Effector CD8-positive, alpha-beta T cell (primary cell): ENCODE measurements around the gene DNAAF8.

ENCODE experiments used
- DNase-seq: peaks from one replicate; lab custom pipeline; 2025; lab: John Stamatoyannopoulos, UW

The DNAAF8 gene

DNA sequence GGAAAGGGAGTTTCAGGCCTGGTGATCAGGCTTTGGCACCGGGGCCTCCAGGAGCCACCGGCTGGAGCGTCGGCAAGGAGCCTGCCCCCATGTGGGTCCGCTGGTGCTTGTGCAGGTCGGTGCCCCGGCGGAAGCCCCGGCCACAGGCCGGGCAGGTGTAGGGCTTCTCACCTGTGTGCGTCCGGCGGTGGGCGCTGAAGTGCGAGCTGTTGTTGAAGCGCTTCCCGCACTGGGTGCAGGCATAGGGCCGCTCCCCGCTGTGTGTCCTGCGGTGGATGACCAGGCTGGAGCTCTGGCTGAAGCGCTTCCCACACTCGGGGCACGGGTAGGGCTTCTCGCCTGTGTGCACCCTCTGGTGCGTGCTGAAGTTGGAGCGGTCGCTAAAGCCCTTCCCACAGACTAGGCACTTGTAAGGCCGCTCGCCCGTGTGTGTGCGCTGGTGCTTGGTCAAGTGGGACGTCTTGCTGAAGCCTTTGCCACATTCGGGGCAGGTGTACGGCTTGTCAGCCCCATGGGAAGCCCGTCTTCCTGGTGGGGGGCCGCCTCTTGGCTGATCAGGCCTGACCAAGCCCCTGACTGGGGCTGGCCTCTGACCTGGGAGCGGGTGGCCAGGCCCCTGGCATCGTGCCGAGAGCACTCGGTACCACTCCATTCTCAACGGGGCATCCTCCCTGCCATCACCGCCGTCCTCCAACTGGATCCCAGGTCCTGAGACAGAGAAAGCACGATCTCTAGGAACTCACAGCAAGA, 18.2 kb downstream of the DNAAF8 start:
- DNase-seq = no peak

DNA sequence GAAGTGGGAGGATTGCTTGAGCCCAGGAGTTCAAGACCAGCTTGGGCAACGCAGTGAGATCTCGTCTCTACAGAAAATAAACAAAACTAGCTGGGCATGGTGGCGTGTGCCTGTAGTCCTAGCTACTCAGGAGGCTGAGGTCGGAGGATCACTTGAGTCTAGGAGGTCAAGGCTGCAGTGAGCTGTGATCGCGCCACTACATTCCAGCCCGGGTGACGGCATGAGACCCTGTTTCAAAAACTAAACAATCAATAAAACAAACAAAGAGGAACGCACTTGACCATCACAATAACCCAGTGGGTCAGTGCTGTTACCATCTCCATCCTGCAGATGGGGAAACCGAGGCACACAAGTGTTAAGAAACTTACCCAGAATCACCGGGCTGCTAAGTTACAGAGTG, 18.9 kb downstream of the DNAAF8 start:
- no peak for DNase-seq

DNA sequence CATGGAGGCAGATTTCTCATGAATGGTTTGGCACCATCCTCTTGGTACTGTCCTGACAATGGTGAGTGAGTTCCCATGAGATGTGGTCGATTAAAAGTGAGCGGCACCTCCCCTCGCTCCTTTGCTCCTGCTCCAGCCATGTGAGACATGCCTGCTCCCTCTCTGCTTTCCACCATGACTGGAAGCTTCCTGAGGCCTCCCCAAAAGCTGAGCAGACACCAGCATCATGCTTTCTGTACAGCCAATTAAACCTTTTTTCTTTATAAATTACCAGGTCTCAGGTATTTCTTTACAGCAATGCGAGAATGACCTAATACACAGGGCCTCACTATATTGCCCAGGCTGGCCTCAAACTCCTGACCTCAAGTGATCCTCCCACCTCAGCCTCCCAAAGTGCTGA, 20.5 kb downstream of the DNAAF8 start:
- DNase-seq = no peak

DNA sequence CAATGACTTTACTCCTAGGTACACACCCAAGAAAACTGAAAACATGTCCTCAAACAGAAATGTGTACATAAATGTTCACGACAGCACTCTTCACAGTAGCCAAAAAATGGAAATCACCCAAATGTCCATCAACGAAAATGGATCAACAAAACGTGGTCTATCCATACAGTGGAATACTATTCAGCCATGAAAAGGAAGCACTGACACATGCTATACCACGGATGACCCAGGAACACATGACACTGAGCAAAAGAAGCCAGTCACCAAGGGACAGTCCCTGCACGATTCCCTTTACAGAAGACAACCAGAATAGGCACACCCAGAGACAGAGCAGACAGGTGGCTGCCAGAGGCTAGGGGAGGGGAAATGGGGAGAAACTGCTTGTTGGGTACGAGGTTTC, 21.4 kb downstream of the DNAAF8 start:
- DNase-seq = no peak

GRCh38 chr16:4760221-4760910, 26.0 kb downstream of the DNAAF8 start:
- no peak for DNase-seq

- DNase-seq = no peak
Measured at GRCh38 chr16:4762205-4762604, 27.9 kb downstream of the DNAAF8 start.

DNA sequence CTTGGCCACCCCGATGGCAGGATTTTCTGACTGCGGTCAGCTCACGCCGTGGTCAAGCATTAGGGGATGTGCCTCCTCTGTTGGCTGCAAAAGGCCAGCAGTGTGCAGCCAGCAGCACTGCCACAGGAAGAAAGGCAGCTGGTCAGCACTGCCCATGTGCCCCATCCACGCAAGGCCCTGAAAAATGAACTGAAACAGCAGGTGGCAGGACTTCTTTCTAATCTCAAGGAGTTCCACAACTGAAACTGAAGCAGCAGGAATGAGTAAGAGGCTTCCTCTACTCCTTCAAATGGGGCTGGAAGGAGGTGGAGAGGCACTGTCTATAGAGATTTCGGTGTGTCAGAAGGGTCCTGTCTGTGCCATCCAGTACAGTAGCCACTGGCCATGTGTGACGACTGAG, 29.5 kb downstream of the DNAAF8 start:
- no peak for DNase-seq

GRCh38 chr16:4765511-4766474, 31.5 kb downstream of the DNAAF8 start:
- DNase-seq = no peak

- peak; percentile 90 for DNase-seq
Measured at GRCh38 chr16:4766875-4767628, 32.7 kb downstream of the DNAAF8 start, which contains the start of gene ZNF500. ZNF500 (minus strand) TSS chr16:4767162; CDS start chr16:4765978, 1,184 bp downstream.

- DNase-seq = no peak
Measured at GRCh38 chr16:4767872-4768548, 33.7 kb downstream of the DNAAF8 start.

- DNase-seq = peak; percentile 78
Measured at GRCh38 chr16:4768549-4769305, 34.4 kb downstream of the DNAAF8 start.

DNA sequence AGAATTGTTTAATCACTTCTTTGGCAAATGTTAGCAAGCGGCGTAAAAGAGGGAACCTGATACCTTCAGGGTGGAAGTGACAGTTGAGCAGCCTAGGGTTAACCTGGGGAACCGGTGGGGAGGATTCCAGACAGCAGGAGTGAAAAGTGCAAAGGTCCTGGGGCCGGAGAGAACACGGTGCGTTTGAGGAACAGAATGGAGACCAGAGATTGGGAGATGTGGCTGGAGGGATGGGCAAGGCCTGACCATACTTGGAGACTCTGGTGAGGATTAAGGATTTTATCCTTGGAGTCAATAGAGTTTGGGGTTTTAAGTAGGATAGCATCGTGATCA, 34.9 kb downstream of the DNAAF8 start:
- DNase-seq = no peak

DNA sequence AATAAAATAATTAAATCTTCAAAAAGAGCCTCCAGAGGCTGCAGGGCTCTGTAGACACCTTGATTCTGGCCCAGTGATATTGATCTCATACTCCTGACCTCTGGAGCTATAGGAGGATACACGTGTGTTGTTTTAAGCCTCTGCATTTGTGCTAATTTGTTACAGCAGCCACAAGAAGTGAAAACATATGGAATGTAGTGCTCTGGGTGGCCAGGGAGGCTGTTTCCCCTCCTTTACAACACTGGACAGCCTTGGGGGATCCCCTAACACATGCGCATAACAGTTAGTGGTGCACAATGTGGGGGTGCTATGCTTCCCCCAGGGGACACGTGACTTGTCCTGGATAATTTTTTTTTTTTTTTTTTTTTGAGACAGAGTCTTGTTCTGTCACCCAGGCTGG, 37.3 kb downstream of the DNAAF8 start:
- no peak for DNase-seq

- DNase-seq = no peak
Measured at GRCh38 chr16:4772351-4772750, 38.0 kb downstream of the DNAAF8 start.

- DNase-seq = no peak
Measured at GRCh38 chr16:4775005-4775404, 40.7 kb downstream of the DNAAF8 start.

GRCh38 chr16:4776141-4776705, 41.9 kb downstream of the DNAAF8 start:
- no peak for DNase-seq

DNA sequence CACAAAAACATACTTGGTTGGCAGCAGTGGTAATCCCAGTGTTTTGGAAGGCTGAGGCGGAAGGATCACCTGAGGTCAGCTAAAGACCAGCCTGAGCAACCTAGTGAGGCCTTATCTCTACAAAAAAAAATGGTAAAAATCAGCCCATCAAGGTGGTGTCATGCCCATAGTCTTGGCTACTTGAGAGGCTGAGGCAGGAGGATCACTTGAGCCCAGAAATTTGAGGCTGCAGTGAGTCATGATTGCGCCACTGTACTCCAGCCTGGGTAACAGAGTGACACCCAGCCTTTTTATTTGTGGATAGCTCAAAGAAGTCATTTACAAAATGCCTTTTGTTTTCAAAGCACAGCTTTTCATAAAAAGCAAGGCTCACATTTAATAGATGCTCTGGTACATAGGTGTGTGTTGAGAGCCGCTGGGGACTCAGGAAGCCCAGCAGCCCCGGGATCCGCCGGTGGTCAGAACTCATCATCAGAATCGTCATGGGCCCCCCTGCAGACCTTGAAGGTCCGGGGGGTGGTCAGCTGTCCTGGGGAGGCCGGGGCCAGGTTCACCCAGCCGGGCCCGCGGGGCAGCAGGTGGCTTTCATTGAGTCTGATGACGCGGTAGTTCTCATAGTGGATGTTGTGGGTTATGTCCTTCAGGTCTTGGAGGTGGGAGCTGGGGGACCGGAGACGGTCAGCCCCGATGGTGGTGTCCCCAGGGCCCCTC, 43.2 kb downstream of the DNAAF8 start:
- no peak for DNase-seq

- DNase-seq = no peak
Measured at GRCh38 chr16:4778050-4778392, 43.7 kb downstream of the DNAAF8 start.

DNA sequence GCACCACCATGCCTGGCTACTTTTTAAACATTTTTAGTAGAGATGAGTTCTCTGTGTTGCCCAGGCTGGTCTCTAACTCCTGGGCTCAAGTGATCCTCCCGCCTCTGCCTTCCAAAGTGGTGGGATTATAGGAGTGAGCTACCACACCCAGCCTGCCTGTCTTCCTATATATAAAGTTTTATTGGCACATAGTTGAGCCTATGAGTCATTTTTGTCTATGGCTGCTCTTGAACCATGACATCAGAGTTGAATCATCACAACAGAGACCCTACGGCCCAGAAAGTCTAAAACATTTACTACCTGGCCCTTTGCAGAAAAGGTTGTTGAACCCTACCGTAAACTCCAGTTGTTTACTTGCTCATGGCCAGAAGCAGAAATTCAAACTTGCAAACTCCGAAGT, 45.9 kb downstream of the DNAAF8 start:
- DNase-seq = no peak
